ENCODE results near the gene NDUFS7.

GRCh38 chr19:1399079-1399478, 15.4 kb downstream of the NDUFS7 start:
- TF ChIP-seq EZH2 (IDR thresholded peaks at IDR 0.05; ENCODE audit: borderline replicate concordance, low read length) (no peak), CTCF (conservative IDR thresholded peaks at IDR 0.05 in 1 of 2, IDR thresholded peaks at IDR 0.05 in 1 of 2; ENCODE audit: extremely low read depth in 1 of 2, insufficient read depth in 1 of 2, low read depth in 1 of 2, low read length in 2 of 2) (no peak)

Measured in mammary epithelial cell (primary cell).